GM12864 (cell line): ENCODE data around the gene PARD6G.
"Not testable (repeated sequence)": the region's sequence is repeated elsewhere in the genome, so short reads cannot be mapped to it uniquely, and the experiment has no call there.

Experiments
- DNase-seq: peaks from one replicate; pipeline ENCODE4 v3.0.0-alpha.2; 2011; ENCODE audit warnings: low read depth
- H3K4me3 ChIP-seq: 2 replicates; pipeline ENCODE4 v1.5.1; 2011; ENCODE audit warnings: mild to moderate bottlenecking, low read depth, low read length, control low read depth
- CTCF ChIP-seq: IDR thresholded peaks from 2 replicates; pipeline ENCODE4 v1.5.1; 2011; ENCODE audit warnings: low read depth, mild to moderate bottlenecking, moderate library complexity, low read length, control low read depth, inconsistent platforms; ENCODE audit errors: missing control alignments

The PARD6G gene

GRCh38 chr18:80239830-80240229, 7.5 kb downstream of the PARD6G start:
- no peak for DNase-seq

GRCh38 chr18:80238651-80239260, 8.6 kb downstream of the PARD6G start:
- H3K4me3 ChIP-seq: no peak overlapping the region
- no peak for TF ChIP-seq CTCF
- no peak for DNase-seq

More at GRCh38 chr18:80239830-80240229, 7.5 kb downstream of the PARD6G start:
- no peak overlapping the region for H3K4me3 ChIP-seq
- no peak for TF ChIP-seq CTCF

- not testable (repeated sequence) for H3K4me3 ChIP-seq, DNase-seq
These were observed 9.8 kb downstream of the PARD6G start for GRCh38 chr18:80237519-80237918.

- H3K4me3 ChIP-seq: no peak overlapping the region
- DNase-seq: no peak
- no peak for TF ChIP-seq CTCF
These were observed 12.9 kb downstream of the PARD6G start for GRCh38 chr18:80234398-80234797.

GRCh38 chr18:80233899-80234298, 13.4 kb downstream of the PARD6G start:
- no peak for DNase-seq
- no peak for TF ChIP-seq CTCF
- no peak overlapping the region for H3K4me3 ChIP-seq

GRCh38 chr18:80233201-80233835, 14.0 kb downstream of the PARD6G start:
- no peak for DNase-seq
- no peak for TF ChIP-seq CTCF
- no peak overlapping the region for H3K4me3 ChIP-seq

- no peak for TF ChIP-seq CTCF
- DNase-seq: no peak
- no peak overlapping the region for H3K4me3 ChIP-seq
These were observed 14.6 kb downstream of the PARD6G start for GRCh38 chr18:80232710-80233109.
